NCI-H1694 treated with DMSO at 0.1 percent for 48 hours (cell line): ENCODE data around the gene TRIP10.
"Not testable (repeated sequence)": the region's sequence is repeated elsewhere in the genome, so short reads cannot be mapped to it uniquely, and the experiment has no call there.

Source experiments
- DNase-seq: peaks from one replicate; lab custom pipeline; 2025; lab: John Stamatoyannopoulos, UW

The TRIP10 gene

GRCh38 chr19:6743066-6743465 lies 3.6 kb downstream of the TRIP10 start:
- DNase-seq: no peak

DNA sequence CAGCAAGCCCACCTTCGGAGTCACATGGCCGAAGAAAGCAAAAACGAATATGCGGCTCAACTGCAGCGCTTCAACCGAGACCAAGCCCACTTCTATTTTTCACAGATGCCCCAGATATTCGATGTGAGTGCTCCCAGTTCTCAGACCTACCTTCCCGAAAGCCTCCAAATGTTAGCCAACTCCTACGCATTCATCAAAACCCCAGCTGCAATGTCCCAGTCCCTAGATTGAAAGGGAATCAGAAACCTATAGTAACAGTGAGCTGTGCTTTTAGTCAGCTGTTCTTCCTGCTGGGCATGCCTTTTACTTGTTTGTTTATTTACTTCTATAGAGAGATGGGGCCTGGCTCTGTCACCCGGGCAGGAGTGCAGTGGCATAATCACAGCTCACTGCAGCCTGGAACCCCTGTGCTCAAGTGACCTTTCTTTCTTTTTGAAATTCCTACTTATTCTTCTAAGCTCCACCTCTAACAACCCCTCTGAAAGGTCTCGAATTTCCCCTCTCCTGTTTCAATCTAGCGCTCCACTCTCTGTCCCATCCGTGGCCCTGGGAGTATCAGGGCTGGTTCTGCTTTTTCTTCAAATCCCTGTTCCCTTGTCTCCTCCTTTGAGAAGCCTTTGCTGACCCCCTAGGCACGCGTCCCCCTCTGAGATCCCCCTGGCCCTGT lies 4.4 kb downstream of the TRIP10 start:
- DNase-seq: no peak

- no peak for DNase-seq
Measured at GRCh38 chr19:6744381-6745301, 5.2 kb downstream of the TRIP10 start.

DNA sequence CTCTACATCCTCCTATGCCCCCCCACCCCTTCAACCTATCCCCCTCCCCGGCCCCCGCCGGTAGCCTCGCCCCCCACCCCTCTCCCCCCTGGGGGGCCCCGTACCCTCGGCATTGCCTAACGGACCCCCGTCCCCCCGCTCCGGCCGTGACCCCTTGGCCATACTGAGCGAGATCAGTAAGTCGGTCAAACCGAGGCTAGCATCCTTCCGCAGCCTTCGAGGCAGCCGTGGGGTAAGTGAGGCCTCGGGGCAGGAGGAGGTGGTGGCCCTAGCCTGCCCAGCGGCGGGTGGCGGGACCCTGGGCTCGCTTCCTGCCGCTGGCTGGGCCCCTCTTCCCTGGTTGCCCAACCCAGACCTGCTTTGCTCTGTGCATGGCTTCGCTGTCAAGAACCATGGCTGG lies 6.5 kb downstream of the TRIP10 start:
- no peak for DNase-seq

DNA sequence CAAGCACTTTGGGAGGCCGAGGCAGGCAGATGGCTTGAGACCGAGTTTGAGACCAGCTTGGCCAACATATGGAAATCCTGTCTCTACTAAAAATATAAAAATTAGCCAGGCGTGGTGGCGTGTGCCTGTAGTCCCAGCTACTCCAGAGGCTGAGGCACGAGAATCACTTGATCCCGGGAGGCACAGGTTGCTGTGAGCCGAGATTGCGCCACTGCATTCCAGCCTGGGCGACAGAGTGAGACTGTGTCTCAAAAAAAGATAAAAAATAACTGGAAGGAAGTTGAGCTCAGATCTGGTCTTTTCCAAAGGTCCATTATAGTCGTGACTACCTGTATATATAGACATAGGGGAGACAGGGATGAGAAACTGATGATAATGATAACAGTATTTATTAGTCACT lies 9.1 kb downstream of the TRIP10 start:
- not testable (repeated sequence) for DNase-seq

DNA sequence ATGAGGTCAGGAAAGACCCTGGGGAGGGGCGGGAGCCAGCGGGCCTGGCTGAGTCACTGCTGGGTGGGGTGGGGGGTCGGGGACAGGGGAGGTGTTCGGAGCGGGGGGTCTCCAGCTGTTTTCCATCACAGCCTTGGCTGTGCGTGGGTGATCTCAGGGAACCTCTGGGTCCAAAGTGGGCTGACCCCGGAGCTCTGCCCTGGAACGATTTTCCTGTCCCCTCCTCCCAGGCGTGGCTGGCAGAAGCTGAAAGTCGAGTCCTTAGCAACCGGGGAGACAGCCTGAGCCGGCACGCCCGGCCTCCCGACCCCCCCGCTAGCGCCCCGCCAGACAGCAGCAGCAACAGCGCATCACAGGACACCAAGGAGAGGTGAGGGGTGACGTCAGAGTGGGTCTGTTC lies 10.6 kb downstream of the TRIP10 start:
- DNase-seq: no peak

DNA sequence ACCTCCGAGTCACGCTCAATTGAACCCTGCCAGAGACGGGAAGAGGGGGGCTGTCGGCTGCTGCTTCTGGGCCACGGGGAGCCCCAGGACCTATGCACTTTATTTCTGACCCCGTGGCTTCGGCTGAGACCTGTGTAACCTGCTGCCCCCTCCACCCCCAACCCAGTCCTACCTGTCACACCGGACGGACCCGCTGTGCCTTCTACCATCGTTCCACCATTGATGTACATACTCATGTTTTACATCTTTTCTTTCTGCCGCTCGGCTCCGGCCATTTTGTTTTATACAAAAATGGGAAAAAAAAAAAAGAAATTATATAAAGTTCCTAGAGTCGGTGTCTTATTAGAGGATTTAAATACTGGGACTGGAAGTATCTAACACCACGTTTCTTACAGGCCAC lies 11.7 kb downstream of the TRIP10 start:
- no peak for DNase-seq

- no peak for DNase-seq
Measured at GRCh38 chr19:6752256-6753177, 13.0 kb downstream of the TRIP10 start.

- DNase-seq: no peak
Measured at GRCh38 chr19:6753178-6754031, 13.9 kb downstream of the TRIP10 start.

GRCh38 chr19:6754136-6754535 lies 14.7 kb downstream of the TRIP10 start:
- DNase-seq: no peak

GRCh38 chr19:6754653-6755463 lies 15.4 kb downstream of the TRIP10 start:
- DNase-seq: no peak

DNA sequence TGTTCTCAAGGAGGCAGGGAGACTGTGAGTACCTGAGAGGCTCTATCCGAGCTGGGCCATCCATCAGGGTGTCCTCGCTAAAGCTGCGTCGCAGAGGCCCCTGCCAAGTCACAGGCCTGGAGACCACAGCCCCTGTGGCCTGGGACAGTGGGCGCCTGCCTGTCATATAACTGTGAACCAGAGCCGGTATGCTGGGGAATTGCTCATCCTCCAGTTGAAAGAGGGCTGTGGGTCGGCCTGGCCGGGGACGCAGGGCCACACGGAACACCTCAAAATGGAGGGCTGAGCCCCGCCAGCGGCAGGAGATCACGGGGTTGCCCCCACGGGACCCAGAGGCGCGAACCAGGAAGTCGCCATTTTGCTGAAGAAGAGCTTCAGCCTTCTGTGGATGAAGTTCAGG lies 21.1 kb downstream of the TRIP10 start:
- DNase-seq: no peak

- DNase-seq: no peak
Measured at GRCh38 chr19:6761053-6761676, 21.7 kb downstream of the TRIP10 start.

DNA sequence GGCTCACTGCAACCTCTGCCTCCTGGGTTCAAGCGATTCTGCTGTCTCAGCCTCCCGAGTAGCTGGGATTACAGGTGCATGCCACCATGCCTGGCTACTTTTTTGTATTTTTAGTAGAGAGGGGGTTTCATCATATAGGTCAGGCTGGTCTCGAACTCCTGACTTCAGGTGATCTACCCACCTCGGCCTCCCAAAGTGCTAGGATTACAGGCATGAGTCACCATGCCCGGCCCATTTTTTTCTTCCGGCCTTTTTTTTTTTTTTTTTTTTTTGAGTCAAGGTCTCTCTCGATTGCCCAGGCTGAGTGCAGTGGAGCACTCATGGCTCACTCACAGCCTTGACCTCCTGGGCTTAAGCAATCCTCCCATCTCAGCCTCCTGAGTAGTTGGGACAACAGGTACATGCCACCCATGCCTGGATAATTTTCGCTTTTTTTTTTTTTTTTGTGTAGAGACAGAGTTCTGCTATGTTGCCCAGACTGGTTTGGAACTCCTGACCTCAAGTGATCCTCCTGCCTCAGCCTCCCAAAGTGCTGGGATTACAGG lies 22.8 kb downstream of the TRIP10 start:
- not testable (repeated sequence) for DNase-seq

GRCh38 chr19:6765738-6766356 lies 26.4 kb downstream of the TRIP10 start:
- no peak for DNase-seq

DNA sequence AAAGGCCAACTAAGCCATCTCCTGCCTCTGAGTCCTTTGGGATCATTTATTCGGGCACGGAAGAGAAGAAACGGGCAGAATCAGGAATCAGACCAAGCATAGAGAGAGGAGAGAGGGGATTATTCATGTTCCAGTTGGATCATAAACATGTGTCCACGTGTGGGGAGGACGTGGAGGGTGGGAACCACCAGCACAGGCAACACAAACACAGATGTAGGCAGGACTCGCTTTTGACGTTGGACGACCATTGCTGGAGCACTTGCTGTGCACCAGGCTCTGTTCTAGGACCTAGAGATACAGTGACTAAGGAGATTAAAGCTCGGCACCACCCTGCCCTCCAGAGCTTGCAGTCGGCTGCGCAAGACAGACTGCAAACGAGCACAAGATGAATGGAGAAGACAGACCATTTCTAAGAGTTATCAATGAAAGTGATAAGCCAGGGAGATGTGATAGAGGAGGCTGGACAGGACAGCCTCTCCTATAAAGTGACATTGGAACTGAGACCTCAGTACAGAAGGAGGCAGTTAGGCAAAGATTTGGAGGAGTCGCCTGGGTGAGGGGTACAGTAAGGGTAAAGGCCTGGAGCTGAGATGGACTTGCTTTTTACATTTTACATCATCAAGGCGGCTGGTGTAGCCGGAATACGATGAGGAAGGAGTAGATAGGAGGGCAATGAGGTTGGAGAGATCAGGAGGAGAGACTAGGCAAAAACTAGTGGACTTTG lies 27.0 kb downstream of the TRIP10 start:
- DNase-seq: no peak

GRCh38 chr19:6767081-6767356 lies 27.5 kb downstream of the TRIP10 start:
- no peak for DNase-seq

- DNase-seq: no peak
Measured at GRCh38 chr19:6767357-6768235, 28.1 kb downstream of the TRIP10 start, which contains the start of gene SH2D3A. SH2D3A (minus strand) TSS chr19:6767435; CDS start chr19:6763748, 3,687 bp downstream.
